ENCODE data around the gene PDE7B. TPM values are rescaled to one million over a fixed set of nuclear protein-coding genes. Genes with fewer than 3 reads are reported as not detected.

The PDE7B gene
- total RNA-seq, 4 donors from 2014 or later = 2.9 to 23.6 (median 5.2) TPM

DNA sequence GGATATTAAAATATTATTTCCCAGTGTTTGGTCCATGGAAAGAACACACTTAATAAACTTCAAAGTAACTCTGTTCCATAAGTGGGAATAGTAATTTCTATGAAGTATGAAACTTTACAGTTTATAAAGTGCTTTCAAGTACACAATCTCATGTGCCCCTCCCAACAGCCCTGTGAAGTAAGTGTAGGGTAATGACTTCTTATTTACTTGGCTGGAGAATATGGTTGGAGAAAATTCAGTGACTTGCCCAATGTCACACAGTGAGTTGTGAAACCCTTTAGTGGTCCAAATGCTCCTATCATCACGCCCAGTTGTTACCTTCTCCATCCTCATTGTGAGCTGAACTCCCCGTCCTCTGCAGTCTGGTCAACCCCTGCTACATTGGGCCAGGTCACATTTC is 141.2 kb downstream of the PDE7B start:
- Histone ChIP-seq H3K4me3 (no peak overlapping the region), H3K27me3 (no peaks in the 10 kb centered on the region), H3K27ac (no peak overlapping the region), H3K36me3 (no peaks in the 10 kb centered on the region), H3K4me1 (no peaks in the 10 kb centered on the region), H3K9me3 (no peaks in the 10 kb centered on the region)
- WGBS, 2 donors (ENCODE audit: low coverage in 1 of 2) = 100% methylated on average over 2 of the region's 2 CpGs
- ATAC-seq = no peak
- TF ChIP-seq POLR2A (IDR thresholded peaks at IDR 0.05) (no peak), EP300 (IDR thresholded peaks at IDR 0.05) (no peak)

DNA sequence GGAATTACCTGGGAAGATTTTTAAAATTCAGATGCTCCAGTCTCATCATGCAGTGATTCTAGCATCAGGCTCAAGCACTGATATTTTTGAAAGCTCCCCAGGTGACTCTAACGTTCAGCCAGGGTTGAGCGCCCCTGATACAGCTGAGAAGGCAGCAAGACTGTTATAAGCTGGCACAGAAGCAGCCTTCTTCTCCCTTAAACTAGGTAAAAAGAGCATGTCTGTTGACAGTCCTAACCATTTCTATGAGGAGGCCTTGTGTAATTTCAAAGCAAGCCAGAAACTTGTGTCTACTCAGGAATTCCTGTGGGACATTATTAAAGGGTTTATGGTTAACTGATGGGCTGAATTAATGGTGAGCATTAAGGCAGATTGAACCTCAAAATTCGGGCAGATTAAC is 141.9 kb downstream of the PDE7B start:
- TF ChIP-seq POLR2AphosphoS5 (IDR thresholded peaks at IDR 0.05) = no peak
- TF ChIP-seq POLR2A (IDR thresholded peaks at IDR 0.05) = no peak
- TF ChIP-seq EP300 (IDR thresholded peaks at IDR 0.05) = no peak
- TF ChIP-seq, protein P1, sequence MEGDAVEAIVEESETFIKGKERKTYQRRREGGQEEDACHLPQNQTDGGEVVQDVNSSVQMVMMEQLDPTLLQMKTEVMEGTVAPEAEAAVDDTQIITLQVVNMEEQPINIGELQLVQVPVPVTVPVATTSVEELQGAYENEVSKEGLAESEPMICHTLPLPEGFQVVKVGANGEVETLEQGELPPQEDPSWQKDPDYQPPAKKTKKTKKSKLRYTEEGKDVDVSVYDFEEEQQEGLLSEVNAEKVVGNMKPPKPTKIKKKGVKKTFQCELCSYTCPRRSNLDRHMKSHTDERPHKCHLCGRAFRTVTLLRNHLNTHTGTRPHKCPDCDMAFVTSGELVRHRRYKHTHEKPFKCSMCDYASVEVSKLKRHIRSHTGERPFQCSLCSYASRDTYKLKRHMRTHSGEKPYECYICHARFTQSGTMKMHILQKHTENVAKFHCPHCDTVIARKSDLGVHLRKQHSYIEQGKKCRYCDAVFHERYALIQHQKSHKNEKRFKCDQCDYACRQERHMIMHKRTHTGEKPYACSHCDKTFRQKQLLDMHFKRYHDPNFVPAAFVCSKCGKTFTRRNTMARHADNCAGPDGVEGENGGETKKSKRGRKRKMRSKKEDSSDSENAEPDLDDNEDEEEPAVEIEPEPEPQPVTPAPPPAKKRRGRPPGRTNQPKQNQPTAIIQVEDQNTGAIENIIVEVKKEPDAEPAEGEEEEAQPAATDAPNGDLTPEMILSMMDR (IDR thresholded peaks at IDR 0.05) = no peak
- H3K27me3 ChIP-seq = no peaks in the 10 kb centered on the region
- no peak overlapping the region for H3K4me3 ChIP-seq
- H3K4me1 ChIP-seq = no peaks in the 10 kb centered on the region
- H3K36me3 ChIP-seq = no peaks in the 10 kb centered on the region
- no peaks in the 10 kb centered on the region for H3K9me3 ChIP-seq
- H3K27ac ChIP-seq = no peak overlapping the region
- no peak for ATAC-seq
- 93 to 100% methylated on average over 1 to 3 of the region's 3 CpGs for WGBS, 2 donors (ENCODE audit: low coverage in 1 of 2)

DNA sequence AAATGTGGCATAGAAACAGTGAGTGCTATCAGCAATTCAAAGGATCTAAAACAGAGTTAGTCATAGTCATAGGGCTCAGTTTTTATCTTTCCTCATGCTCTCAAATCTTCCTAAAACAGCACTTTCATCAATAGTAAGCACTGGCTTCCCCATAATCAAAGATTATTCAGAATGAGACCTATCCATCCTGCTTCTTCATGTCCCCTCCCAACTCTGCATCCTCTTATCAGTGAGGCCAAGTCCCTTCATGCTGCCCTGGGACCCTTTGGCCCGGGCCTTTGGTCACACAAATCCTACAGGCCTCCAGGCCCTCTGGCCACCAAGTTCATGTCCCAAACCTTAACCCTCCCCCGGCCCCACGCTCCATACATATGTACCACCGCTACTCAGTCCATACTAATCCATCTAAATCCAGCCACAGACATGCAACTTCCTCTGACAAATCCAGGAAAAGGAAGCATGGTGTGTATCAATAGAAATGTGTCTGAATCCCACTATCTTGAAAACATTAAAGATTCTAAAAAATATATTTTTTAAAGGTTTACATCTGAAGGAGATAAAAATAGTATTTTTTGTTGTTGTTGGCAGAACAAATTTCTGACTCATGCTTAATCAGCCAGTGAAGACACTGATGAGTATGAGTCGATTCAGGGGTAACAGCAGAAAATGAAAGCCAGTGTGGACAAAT is 143.5 kb downstream of the PDE7B start:
- H3K27ac ChIP-seq = no peak overlapping the region
- H3K27me3 ChIP-seq = no peaks in the 10 kb centered on the region
- H3K4me1 ChIP-seq = no peaks in the 10 kb centered on the region
- no peaks in the 10 kb centered on the region for H3K9me3 ChIP-seq
- no peak overlapping the region for H3K4me3 ChIP-seq
- no peak for ATAC-seq
- H3K36me3 ChIP-seq = no peaks in the 10 kb centered on the region
- WGBS, 2 donors (ENCODE audit: low coverage in 1 of 2) = 52 to 64% methylated on average over 2 of the region's 5 CpGs
- TF ChIP-seq, protein P1 (IDR thresholded peaks at IDR 0.05) = no peak
- TF ChIP-seq POLR2AphosphoS5 (IDR thresholded peaks at IDR 0.05) (no peak), POLR2A (IDR thresholded peaks at IDR 0.05) (no peak), EP300 (IDR thresholded peaks at IDR 0.05) (no peak)

DNA sequence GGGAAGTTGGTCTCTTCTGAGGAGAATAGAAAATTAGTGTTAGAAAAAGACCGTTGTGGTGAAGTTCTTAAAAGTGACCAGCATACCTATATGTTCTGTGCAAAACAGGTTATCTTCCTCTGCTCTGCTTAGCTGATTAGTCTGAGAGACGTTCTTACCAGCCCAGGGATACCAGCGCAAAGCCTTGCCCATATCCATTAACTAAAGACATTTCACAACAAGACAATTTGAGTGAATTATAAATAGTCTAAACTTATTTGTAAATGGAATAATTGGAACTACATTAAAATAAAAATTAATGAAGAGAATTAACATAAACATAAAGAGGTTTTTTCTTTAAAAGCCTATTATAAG is 144.0 kb downstream of the PDE7B start:
- WGBS, 2 donors (ENCODE audit: low coverage in 1 of 2) = 35 to 75% methylated on average over 3 of the region's 3 CpGs
- H3K27me3 ChIP-seq = no peaks in the 10 kb centered on the region
- no peak for ATAC-seq
- H3K9me3 ChIP-seq = no peaks in the 10 kb centered on the region
- H3K4me3 ChIP-seq = no peak overlapping the region
- no peaks in the 10 kb centered on the region for H3K4me1 ChIP-seq
- H3K36me3 ChIP-seq = no peaks in the 10 kb centered on the region
- H3K27ac ChIP-seq = no peak overlapping the region
- TF ChIP-seq POLR2A (IDR thresholded peaks at IDR 0.05) (no peak), EP300 (IDR thresholded peaks at IDR 0.05) (no peak), POLR2AphosphoS5 (IDR thresholded peaks at IDR 0.05) (no peak)
- TF ChIP-seq, protein P1 (IDR thresholded peaks at IDR 0.05) = no peak

DNA sequence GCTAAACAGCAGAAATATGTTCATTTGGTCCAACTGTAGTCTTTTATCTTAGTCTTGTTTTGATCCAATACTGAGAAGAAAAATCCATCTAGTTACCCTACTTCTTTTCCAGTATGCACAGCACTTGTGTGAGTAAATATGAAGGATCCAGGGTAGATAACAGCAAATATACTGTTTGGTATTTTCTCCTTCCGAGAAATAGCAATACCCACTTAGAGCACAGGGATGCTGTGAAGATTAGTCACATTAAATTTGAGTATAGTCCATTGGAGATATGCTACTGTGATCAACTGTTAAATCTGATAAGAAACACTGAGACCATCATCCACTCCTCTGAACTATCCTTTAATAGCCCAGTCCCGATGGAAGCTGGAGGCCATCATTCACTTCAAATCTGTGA is 145.2 kb downstream of the PDE7B start:
- 90 to 100% methylated on average over 2 of the region's 2 CpGs for WGBS, 2 donors (ENCODE audit: low coverage in 1 of 2)
- Histone ChIP-seq H3K9me3 (no peaks in the 10 kb centered on the region), H3K4me1 (no peaks in the 10 kb centered on the region), H3K27me3 (no peaks in the 10 kb centered on the region), H3K36me3 (no peaks in the 10 kb centered on the region), H3K27ac (no peak overlapping the region), H3K4me3 (no peak overlapping the region)
- no peak for TF ChIP-seq EP300 (IDR thresholded peaks at IDR 0.05)
- ATAC-seq = no peak

DNA sequence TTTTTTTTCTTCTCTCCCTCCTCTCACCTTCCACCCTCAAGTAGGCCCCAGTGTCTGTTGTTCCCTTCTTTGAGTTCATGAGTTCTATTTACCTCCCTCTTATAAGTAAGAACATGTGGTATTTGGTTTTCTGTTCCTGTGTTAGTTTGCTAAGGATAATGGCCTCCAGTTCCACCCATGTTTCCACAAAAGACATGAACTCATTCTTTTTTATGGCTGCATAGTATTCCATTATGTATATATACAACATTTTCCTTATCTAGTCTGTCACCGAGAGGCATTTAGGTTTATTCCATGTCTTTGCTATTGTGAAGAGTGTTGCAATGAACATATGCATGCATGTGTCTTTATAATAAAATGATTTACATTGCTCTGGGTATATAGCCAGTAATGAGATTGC is 147.9 kb downstream of the PDE7B start:
- TF ChIP-seq POLR2AphosphoS5 (IDR thresholded peaks at IDR 0.05) (no peak), EP300 (IDR thresholded peaks at IDR 0.05) (no peak)
- TF ChIP-seq, protein P1 (IDR thresholded peaks at IDR 0.05) = no peak
- Histone ChIP-seq H3K4me1 (no peaks in the 10 kb centered on the region), H3K27ac (no peak overlapping the region), H3K9me3 (no peaks in the 10 kb centered on the region), H3K4me3 (no peak overlapping the region), H3K36me3 (no peaks in the 10 kb centered on the region), H3K27me3 (no peaks in the 10 kb centered on the region)
- 100% methylated on average over 1 of the region's 1 CpG for WGBS, 2 donors (ENCODE audit: low coverage in 1 of 2)
- no peak for ATAC-seq
